ENCODE results near the gene PTPRM.

GRCh38 chr18:8253944-8254343 is 686.8 kb downstream of the PTPRM start:
- TF ChIP-seq ZNF274 (IDR thresholded peaks at IDR 0.05; ENCODE audit: low read depth, low read length) (no peak), YY1 (IDR thresholded peaks at IDR 0.05; ENCODE audit: insufficient read depth, insufficient read length) (no peak), SUZ12 (IDR thresholded peaks at IDR 0.05; ENCODE audit: extremely low read depth, insufficient read depth, insufficient read length) (no peak)
